Mesenteric fat pad (tissue), 1 donor: ENCODE results near the gene ARHGAP32. TPM values are rescaled to one million over a fixed set of nuclear protein-coding genes. Genes with fewer than 3 reads are reported as not detected.

Source experiments
- DNase-seq: peaks from one replicate; pipeline ENCODE4 v3.0.0-alpha.2; 2020; ENCODE audit warnings: low spot score
- total RNA-seq: library from RNA; stranded (reverse); fragmentation: NEBNext Ultra II Directional; extraction: Animal tissue kit (Norgen Biotek cat#: 25700); gene quantifications from one replicate; pipeline ENCODE4 v1.2.1, GENCODE V29; 2021
- donor health status: DM: yes; HTN: yes; CAD: no.

The ARHGAP32 gene
- total RNA-seq, 1 donor from 2014 or later = 17.1 TPM

- no peak for DNase-seq
Measured at GRCh38 chr11:129117595-129118350, 74.4 kb downstream of the ARHGAP32 start.

- no peak for DNase-seq
Measured at GRCh38 chr11:129115652-129116586, 76.2 kb downstream of the ARHGAP32 start.

DNA sequence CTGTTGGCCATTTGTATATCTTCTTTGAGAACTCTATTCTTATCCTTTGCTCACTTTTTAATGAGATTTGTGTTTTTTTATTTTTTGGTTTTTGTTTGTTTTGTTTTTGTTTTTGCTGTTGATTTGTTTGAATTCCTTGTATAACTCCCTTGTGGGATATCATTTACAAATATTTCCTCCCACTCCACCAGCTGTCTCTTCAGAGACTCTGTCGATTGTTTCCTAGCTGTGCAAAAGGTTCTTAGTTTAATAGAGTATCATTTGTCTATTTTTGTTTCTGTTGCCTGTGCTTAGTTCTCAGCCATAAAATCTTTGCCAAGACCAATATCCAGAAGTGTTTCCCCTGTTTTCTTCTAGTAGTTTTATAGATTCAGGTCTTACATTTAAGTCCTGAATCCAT is 82.4 kb downstream of the ARHGAP32 start:
- DNase-seq = no peak

DNA sequence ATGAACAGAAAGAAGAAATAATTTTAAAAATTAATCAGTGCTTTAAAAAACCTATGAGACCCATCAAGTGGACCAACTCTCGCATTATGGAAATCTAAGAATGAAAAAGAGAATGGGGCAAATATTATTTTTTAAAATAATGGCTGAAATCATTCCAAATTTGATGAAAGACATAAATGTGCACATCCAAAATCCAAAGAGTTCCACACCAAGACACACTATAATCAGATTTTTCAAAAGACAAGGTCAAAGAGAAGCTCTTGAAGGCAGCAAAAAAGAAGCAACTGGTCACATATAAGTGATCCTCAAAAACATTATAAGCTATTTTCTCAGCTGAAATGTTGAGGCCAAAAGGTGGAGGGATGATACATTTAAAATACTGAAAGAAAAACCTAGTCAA is 85.3 kb downstream of the ARHGAP32 start:
- DNase-seq = no peak

DNA sequence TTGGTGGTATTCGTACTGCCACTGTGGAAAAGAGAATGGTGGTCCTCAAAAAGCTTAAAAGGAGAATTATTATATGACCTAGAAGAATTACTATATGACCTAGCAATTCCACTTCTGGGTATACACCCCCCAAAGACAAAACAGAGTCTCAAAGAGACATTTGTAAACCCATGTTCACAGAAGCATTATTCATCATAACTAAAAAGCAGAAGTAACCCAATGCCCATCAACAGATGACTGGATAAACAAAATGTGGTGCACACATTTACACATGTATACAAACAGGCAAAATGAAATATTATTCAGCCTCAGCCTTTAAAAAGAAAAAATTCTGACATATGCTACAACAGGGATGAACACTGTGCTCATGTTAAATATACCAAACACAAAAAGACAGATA is 89.4 kb downstream of the ARHGAP32 start:
- no peak for DNase-seq

DNA sequence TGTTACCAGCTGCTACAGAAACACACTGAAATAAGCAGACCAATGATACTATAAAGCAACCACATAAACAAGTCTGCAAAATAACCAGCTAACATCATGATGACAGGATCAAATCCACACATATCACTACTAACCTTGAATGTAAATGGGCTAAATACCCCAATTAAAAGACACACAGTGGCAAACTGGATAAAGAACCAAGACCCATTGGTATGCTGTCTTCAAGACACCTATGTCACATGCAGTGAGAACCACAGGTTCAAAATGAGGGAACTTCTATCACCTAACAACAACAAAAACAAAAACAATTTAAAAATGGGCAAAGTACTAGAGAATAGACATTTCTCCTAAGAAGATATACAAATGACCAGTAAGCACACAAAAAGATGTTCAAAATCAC is 89.9 kb downstream of the ARHGAP32 start:
- DNase-seq = no peak

GRCh38 chr11:129093283-129093682 is 98.8 kb downstream of the ARHGAP32 start:
- no peak for DNase-seq

DNA sequence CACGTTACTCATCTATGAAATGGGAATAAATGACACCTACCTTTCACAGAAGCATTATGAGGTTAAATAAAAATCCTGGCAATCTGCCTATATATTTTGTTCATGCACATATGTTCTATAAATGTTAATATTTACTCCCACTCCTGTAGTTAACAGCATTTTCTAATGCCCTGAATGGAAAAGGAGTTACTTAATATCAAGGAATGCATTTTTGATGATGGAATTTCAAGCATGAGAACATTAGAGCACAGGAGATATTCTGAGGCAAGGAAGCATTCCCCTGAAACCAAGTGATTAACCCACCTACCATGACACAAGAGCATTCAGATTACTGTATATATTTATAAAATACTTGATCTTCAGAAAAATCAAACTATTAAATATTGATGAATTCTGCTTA is 102.1 kb downstream of the ARHGAP32 start:
- DNase-seq = no peak

GRCh38 chr11:129089279-129089678 is 102.8 kb downstream of the ARHGAP32 start:
- no peak for DNase-seq

DNA sequence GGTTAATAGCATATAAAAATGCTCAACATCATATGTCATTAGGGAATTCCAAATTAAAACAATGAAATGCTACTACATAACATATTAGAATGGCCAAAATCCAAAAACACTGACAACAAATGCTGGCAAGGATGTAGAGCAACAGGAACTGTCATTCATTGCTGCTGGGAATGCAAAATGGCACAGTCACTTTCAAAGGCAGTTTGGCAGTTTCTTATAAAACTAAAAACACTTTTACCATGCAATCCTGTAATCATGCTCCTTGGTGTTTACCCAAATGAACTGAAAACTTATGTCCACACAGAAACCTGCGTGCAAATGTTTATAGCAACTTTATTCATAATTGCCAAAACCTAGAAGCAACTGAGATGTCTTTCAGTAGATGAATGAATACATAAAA is 105.1 kb downstream of the ARHGAP32 start:
- DNase-seq = no peak

DNA sequence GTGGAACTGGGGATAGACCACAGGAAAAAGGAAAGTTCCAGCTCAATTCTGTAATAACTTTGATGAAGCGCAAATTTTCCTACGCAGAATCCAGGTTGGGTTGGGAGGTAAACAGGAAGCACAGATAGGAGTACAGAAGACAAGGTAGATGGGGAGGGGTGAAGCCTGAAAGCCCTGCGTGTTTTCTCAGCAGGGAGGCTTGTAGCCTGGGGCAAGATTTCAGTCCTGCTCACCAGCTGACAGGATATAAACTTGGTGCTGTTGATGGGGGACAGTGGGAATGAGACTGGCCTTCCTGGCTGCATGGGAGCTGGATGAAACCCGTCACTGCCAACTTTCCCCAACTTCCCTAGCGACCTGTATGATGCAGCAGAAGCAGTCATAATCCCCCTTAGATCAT is 114.9 kb downstream of the ARHGAP32 start:
- no peak for DNase-seq

- no peak for DNase-seq
Measured at GRCh38 chr11:129075757-129076156, 116.4 kb downstream of the ARHGAP32 start.

- no peak for DNase-seq
Measured at GRCh38 chr11:129067454-129067853, 124.7 kb downstream of the ARHGAP32 start.

DNA sequence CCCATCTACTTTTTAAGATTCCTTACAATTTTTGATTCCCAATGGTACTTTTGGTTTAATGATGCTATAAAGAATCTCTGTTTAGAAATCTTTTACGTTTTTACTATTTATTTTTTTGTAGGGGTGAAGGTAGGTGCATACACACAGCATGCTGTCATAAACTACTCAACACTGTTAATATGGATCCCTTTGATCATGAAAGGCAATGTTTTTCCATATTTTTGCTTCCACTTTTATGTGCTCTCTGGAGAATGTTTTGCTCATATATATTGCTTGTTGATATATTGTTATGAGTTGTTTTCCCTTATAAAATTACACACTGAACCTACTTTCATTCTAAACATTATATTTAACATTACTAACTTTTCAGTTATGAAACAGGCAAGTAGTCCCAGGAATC is 125.9 kb downstream of the ARHGAP32 start:
- no peak for DNase-seq

GRCh38 chr11:129063118-129063517 is 129.0 kb downstream of the ARHGAP32 start:
- no peak for DNase-seq

DNA sequence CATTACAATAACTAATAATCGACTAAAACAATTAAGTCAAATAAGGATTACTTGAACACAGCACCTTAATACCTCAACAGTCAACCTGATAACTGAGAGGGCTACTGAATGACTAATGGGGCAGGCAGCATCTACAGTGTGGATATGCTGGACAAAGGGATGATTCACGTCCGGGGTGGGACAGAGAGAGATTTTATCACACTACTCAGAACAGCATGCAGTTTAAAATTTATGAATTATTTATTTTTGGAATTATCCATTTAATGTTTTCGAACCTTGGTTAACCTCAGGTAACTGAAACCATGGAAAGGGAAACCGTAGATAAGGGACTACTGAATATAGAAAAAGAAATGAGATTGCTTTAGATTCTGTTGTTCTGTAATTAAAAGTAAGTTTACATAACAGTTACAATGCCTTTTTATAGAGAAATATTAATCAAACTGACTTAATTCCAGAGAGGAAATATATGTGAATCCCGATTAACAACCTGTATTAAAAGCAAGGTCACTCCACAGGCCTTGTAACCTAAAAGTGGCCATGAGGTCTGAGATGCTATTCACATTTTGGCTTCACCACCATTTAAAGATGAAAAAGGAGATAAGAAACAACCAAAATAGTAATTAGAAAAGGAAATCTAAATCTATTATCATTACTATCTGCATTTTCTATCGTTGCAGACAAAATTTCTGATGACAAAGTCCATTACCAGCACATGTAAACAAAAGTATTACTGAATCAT is 130.5 kb downstream of the ARHGAP32 start:
- no peak for DNase-seq

GRCh38 chr11:129056916-129057315 is 135.2 kb downstream of the ARHGAP32 start:
- DNase-seq = no peak

GRCh38 chr11:129055196-129055595 is 136.9 kb downstream of the ARHGAP32 start:
- DNase-seq = no peak

DNA sequence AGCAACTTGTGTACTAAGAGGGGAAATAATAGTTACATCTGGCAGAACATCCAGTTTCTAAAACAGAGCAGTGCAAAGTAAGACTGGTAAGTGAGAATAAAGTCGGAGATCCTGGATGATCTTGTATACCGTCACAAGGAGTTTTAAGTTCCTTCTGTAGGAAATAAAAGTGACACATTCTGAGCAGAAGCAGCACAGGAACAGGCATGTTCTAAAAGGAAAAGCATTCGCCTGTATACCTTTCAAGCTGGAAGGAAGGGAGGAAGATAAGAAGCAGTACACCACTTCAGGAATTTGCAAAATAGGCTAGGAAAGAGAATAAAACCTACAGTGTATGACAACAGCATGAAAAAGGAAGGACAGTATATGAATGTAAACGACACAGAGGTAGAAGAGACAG is 143.2 kb downstream of the ARHGAP32 start:
- DNase-seq = no peak

DNA sequence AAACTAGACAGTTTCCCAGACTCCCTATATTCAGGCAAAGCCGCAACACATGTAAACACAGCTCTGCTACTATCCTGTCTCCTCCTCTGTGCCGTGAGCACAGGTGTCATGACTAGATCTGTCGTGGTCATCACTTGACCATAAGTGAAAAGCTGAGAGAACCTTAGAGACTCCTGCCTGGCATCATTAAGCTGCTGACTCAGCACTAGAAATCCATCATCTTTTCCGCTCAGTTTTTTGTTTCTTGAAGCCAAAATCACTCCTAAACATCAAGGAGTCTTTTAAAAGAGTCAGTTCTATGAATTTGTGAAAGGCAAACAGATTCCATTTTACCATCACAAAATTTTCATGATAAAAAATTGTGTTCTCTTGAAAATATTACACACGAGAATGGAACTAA is 147.0 kb downstream of the ARHGAP32 start:
- DNase-seq = no peak

GRCh38 chr11:129042503-129042902 is 149.6 kb downstream of the ARHGAP32 start:
- no peak for DNase-seq

DNA sequence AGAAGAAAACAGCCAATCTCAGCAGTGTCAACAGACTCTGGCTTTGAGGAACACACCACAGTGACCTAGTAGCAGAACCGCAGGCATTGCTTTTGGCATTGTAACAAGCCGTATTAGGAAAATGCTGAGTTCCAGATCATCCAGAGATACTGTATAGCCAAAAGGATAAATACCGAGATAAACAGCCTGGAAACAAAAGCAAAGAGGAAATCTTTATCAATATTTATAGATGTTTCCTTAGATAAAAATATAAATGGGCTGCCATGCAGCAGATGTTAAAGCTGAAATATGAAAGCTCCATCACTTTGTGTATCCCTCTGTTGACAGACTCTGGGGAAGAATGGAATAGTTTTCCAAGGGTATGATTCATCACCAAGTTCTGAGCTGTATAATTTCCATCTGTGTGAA is 150.5 kb downstream of the ARHGAP32 start:
- no peak for DNase-seq
